Stimulated activated naive CD4-positive, alpha-beta T cell treated with Interleukin-2 at 50 U/mL for 16 hours (primary cell): ENCODE results near the gene SERPINA12.
"Not testable (repeated sequence)": the region's sequence is repeated elsewhere in the genome, so short reads cannot be mapped to it uniquely, and the experiment has no call there.

ENCODE experiments used
- DNase-seq: peaks from one replicate; lab custom pipeline; 2025; lab: John Stamatoyannopoulos, UW

Gene SERPINA12

GRCh38 chr14:94491511-94491910, 17.8 kb downstream of the SERPINA12 start:
- DNase-seq: no peak

DNA sequence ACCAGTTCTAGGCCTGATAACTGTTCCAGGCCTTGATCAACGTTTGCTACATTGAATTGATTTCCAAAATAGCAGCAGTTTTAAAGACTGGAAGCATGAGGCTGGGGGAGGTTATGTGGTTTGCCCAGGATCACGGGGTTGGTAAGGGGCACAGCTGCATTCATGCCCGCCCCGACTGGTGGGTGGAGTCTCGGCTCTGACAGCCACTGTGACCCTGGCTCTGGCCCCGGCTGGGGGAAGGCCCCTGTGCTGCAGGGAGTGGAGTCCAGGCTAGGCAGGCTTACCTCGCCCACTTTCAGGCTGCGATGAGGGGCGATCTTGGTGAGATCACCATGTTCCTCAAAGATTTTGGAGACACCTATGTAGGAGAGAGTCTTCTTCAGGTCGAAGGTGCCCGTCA, 19.9 kb downstream of the SERPINA12 start:
- no peak for DNase-seq

GRCh38 chr14:94486883-94487282, 22.4 kb downstream of the SERPINA12 start:
- no peak for DNase-seq

DNA sequence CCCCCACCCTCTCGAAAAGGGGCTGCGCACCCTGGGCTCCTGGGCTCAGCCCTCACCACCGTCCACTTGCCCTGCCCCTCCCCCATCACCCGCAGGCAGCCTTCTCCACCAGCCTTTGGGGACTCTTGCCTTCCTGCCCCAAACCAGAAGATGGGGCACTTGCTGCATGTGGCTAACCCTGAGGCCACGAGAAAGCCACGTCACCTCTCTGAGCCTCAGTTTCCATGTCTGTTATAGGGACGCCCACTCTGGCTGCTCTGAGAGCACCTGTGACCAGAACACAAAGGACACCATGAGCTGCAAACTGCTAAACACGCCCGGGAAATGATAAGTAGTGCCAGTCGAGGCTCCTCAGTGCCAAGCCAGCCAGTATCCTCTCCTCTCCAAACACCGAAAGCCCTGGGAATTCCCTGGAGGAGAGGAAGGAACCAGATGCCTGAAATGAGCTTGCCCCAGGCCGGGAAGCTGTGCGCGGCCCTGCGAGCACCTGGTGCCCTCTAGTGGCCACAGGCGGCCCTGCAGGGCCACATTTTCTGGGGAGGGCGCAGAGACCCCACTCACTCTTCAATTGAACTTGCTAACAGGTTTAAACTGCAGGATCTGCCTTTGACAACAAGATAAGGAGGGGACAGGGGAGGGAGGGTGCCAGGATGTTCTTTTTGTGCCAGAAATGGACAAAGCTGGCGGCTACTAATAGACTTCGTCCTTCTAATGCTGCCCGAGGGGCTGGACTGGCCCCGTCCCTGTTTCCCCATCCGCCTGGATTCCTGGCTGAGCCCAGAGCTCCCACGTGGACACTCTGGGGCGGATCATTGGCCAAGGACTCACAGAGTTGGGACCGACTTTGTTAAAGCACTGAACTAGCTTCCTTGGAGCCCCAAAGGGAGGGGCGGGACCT, 23.1 kb downstream of the SERPINA12 start:
- DNase-seq: no peak

GRCh38 chr14:94484481-94484880, 24.8 kb downstream of the SERPINA12 start:
- DNase-seq: no peak

DNA sequence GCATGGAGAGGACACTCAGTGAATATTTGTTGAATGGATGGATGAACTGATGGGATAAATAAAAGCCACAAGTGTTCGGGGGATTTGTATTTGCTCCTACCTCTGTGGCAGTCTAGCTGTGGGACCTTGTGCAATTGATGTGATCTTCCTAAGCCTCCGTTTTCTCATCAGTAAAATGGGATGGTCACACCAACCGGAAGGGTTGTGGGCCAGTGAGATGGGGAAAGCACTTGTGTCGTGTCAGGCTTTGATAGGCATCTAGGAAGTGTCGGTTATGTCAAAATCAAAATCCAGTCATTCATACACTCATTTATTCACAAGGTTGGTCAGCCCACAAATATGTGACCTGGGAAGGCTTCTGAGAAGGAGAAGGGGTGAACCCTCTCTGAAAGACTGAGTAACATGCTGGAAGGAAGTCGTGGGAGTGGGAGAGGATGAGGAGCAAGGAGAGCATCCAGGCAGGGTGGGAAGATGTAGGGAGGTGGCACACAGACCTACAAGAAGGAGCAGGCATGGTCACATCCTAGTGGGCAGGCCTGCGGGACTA, 25.5 kb downstream of the SERPINA12 start:
- DNase-seq: no peak

GRCh38 chr14:94483071-94483451, 26.2 kb downstream of the SERPINA12 start:
- no peak for DNase-seq

DNA sequence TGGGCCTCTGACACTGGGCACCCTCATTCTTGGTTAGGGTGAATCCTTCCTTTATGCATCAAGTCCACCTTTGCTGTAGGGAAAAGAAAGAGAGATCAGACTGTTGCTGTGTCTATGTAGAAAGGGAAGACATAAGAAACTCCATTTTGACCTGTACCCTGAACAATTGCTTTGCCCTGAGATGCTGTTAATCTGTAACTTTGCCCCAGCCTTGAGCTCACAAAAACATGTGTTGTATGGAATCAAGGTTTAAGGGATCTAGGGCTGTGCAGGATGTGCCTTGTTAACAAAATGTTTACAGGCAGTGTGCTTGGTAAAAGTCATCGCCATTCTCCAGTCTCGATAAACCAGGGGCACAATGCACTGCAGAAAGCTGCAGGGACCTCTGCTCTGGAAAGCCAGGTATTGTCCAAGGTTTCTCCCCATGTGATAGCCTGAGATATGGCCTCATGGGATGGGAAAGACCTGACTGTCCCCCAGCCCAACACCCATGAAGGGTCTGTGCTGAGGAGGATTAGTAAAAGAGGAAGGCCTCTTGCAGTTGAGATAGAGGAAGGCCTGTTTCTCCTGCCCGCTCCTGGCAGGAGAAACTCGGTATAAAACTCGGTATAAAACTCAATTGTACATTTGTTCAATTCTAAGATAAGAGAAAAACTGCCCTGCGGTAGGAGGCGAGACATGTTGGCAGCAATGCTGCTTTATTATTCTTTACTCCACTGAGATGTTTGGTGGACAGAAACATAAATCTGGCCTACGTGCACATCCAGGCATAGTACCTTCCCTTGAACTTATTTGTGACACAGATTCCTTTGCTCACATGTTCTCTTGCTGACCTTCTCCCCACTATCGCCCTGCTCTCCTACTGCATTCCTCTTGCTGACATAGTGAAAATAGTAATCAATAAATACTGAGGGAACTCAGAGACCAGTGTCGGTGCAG, 26.9 kb downstream of the SERPINA12 start:
- not testable (repeated sequence) for DNase-seq

DNA sequence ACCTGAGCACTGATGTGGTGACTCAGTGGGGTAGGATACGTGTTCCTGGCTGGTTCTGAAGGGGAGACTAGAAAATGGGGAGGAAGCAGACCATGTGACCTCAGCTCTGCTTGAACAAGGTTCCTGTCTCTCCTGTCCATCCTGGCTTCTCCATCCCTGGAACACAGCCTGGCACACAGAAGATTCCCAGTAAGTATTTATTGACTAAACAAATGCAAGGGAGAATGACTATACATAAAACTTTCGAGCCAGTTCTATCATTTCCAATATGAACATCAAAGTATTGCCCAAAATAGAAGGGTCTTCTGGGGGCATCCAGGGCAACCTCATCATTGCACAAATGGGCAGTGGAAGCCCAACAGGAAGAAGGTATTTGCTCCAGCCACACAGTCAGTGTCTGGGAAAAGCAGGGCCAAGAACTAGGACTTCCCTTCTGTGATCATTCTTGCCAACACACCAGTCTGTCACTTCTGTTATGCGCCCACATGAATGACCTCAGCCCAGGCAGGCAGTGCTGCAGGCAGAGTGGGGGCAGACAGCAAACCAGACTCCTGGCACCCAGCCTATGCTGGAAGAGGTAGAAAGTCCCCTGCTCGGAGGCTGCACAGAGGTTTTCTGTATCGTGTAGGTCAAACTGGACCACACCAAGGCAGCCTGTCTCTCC, 27.7 kb downstream of the SERPINA12 start:
- no peak for DNase-seq

DNA sequence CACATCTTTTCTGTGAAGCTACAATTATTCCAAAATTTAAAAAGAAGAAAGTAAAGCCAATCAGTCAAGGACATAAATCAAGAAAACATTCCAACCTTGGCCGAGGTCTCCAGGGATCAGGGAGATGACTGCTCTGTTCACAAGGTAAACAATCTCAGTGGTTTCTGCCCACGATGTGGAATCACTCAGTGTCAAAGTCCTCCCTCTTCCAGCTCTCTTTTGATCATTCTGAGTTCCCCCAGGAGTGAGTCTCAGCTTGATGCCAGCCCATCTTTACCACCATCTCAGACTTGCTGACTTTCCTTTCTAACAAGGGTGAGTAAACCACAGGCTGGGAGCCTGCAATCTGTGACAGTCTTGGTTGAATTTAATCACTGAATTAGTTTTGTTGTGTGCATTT, 28.5 kb downstream of the SERPINA12 start:
- DNase-seq: no peak

GRCh38 chr14:94478420-94478819, 30.8 kb downstream of the SERPINA12 start:
- no peak for DNase-seq

DNA sequence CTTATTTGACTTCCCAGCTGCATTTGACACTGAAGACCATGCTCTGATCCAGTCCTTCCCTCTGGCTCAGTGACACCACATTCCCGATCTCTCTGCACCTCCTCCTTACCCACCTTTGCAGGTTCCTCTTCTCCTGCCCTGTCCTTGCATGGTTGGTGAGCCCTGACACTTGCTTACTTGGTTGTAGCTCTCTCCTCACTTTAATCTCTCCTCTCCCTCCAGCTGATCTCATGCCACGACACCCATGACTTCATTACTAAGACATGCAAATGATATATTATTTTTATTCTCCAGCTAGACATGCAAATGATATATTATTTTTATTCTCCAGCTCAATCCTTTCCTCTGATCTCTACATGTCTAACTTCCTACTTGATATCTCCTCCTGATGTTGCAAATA, 33.2 kb downstream of the SERPINA12 start, which contains the start of gene SERPINA9:
TSS of gene SERPINA9 (minus strand) at position 175 of the 400 bp plus-strand sequence. CDS start 6,357 bp downstream, outside the sequence.
- no peak for DNase-seq

DNA sequence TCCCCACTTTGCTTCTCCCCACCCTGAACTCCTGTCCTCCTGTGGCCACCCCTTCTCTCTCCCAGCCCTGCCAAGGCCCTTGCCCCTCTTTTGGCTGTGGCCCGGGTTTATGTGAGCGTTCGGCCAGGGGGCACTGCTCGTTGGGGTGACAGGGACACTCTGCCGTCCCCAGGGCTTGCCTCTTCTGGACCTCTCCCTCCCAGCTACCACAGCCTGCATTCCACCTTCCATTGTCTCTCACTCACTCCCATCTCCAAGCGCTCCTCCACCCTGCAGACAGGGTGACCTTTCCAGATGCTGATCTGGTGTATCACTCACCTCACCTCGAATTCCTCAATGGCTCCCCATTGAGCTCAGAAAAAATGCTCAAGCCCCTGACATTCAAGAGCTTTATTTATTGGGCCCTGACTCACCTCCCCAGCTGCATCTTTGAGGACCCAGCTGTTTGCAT, 34.7 kb downstream of the SERPINA12 start:
- DNase-seq: no peak

DNA sequence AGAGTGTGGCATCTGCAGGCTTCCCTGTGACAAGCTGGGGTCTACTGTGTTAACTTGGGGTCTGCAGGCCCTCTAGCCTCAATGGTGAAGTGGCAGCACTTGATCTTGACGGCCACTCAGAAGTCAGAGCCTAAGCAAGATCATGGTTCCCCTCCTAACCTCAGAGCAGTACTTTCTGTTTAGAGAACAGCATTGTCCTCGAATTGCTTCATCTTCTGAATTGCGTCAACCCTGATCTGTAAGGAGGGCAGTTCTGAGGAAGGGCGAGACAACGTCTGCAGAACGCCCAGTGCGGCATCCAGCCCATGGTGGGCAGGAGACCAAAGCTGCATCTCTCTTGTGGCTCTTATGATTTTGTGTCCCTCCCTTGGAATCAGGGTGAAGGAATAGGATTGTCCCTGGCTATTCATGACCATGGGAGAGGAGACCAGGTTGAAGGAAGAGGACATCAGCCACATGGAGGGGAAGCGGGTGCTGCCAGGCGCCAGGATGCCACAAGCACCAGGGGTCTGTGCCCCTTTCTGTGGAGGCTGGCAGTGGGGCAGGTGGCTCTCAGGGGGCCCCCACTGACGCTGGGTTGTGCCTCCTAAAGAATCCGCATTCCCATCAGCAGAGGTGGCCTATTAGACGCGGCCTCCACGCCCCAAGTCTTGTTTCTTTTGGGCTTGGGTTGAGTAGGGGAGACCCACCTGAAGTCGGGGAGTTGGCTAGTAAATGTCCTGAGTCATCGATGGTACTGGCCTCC, 35.4 kb downstream of the SERPINA12 start:
- DNase-seq: no peak

GRCh38 chr14:94472842-94473241, 36.4 kb downstream of the SERPINA12 start:
- DNase-seq: no peak

DNA sequence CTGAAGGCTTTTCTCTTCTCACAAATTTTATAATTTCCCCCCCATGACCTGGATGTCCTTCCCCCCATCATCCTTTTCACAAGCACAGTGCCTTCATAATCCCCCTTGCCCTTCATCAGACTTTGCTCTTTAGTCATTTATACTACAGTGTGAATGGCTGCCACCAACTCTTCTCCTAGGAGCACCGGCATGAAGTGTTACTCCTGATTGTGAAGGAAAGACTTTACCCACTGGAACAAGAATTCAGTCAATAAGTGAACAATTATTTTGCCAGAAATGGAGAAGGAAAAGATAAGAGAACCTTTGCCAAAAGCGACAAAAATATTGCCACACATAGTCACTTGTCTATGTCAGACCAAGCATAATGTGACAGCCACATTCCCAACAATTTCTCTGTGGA, 38.2 kb downstream of the SERPINA12 start:
- no peak for DNase-seq

DNA sequence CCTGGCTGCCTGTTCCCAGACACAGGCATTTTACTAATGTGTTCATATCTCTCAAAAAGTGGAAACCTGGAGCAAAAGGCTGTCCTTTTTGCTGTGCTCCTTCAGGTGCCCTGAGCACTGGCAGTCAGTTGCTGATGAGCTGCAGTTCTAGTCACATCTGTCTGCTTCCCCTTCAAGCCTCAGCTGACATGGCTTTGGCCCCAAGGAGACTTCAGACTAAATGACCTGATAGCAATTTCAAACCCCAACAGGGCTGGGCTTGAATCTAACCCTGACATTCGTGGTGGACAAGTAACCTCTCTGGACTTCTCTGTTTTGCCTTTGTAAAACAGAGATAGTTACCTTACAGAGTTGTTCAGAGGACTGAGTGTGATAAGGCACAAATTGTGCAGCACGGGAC, 39.0 kb downstream of the SERPINA12 start:
- DNase-seq: no peak

- DNase-seq: no peak
These were observed 40.0 kb downstream of the SERPINA12 start for GRCh38 chr14:94469261-94469660.

- DNase-seq: no peak
These were observed 41.3 kb downstream of the SERPINA12 start for GRCh38 chr14:94467728-94468520.

DNA sequence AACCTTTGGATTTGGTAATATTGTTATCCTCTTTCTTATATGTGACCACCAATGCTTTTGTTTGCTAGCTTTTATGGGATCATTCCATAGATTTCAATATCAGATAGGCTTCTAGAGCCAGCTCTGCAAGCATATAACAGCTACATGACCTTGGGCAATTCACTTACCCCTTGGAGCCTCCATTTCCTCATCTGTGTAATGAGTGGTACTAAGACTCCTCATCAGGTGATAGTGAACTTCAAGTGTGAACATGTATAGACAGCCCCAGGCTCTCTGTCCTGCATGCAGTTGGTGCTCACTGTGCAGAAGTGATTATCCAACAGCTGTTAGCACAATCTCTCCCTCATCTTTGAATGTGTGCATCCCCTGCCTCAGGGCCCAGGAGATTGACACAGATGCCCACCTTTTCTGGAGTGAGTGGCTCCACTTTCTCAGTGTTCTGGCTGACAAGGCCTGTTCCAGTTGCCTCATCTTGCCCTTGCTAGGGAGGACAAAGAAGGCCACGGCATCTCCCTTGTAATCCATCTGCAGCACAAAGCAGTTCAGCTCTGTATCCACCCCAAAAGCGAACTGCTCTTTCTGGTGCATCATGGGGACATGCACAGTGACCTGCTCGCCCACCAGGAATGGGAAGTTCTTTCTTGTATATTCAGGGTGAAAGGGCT, 42.4 kb downstream of the SERPINA12 start:
- no peak for DNase-seq
